Epithelial cell of esophagus (primary cell): ENCODE results near the gene MTNR1B.

Experiments used
- DNase-seq: peaks from one replicate; pipeline ENCODE4 v3.0.0; 2010; ENCODE audit warnings: low read depth
- H3K4me3 ChIP-seq: 2 replicates; pipeline ENCODE4 v1.5.1; 2011; ENCODE audit warnings: mild to moderate bottlenecking, low read length, control low read depth
- CTCF ChIP-seq: IDR thresholded peaks from 2 replicates; pipeline ENCODE4 v1.5.1; 2011; ENCODE audit warnings: low read depth, mild to moderate bottlenecking, low read length, control low read depth, inconsistent platforms; ENCODE audit not compliant: insufficient read depth; ENCODE audit errors: missing control alignments

Gene MTNR1B

GRCh38 chr11:92986585-92986984 is 17.1 kb downstream of the MTNR1B start:
- H3K4me3 ChIP-seq = no peak overlapping the region
- TF ChIP-seq CTCF = no peak
- no peak for DNase-seq

- DNase-seq = no peak
- no peak for TF ChIP-seq CTCF
- no peak overlapping the region for H3K4me3 ChIP-seq
These were observed 23.6 kb downstream of the MTNR1B start for GRCh38 chr11:92993004-92993403.

- peak; percentile 95 for DNase-seq
These were observed 31.3 kb downstream of the MTNR1B start for GRCh38 chr11:93000511-93001476.

GRCh38 chr11:93001806-93002205 is 32.4 kb downstream of the MTNR1B start:
- no peak for TF ChIP-seq CTCF
- DNase-seq = peak; percentile 53
- H3K4me3 ChIP-seq = no peak overlapping the region

More at GRCh38 chr11:93000511-93001476, 31.3 kb downstream of the MTNR1B start:
- no peak overlapping the region for H3K4me3 ChIP-seq
- TF ChIP-seq CTCF = no peak

DNA sequence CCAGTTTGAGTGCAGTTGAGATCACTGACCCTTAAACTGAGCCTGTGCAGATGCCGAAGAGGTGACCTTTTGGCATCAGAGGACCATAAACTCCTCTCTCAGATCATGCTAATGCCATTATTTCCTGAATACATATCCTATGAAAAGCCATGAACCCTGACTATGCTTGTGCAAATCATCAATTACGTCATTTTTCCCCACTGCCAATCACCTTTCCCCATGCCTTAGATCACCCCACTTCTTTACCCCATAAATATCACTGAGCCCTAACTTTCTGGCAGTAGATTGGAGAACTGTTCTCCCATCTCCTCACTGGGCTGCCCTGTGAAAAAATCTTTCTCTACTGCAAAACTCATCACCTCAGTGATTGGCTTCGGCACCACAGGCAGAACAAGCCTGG is 32.9 kb downstream of the MTNR1B start:
- DNase-seq = no peak
- H3K4me3 ChIP-seq = no peak overlapping the region
- no peak for TF ChIP-seq CTCF

- no peak for TF ChIP-seq CTCF
- no peak overlapping the region for H3K4me3 ChIP-seq
- DNase-seq = peak; percentile 93
These were observed 35.8 kb downstream of the MTNR1B start for GRCh38 chr11:93005239-93005638.
